Breast epithelium (tissue), 3 donors: Measurements from ENCODE around the gene VIPAS39.

Source experiments
- CTCF ChIP-seq, 3 donors: fragments of 450-650 bp; IDR thresholded peaks; one replicate each; pipeline ENCODE4 v1.5.1; 2016 to 2017; ENCODE audit warnings: antibody characterized with exemption in 3 of 3, mild to moderate bottlenecking in 3 of 3, moderate library complexity in 3 of 3
- POLR2AphosphoS5 ChIP-seq, 3 donors: sonication (generic); formaldehyde crosslinking; IDR thresholded peaks; one replicate each; pipeline ENCODE4 v1.6.1; 2017; ENCODE audit warnings: antibody characterized with exemption in 3 of 3

- no peak for TF ChIP-seq CTCF (IDR thresholded peaks at IDR 0.05)
- TF ChIP-seq POLR2AphosphoS5 (IDR thresholded peaks at IDR 0.05), result no peak
Measured at GRCh38 chr14:77469539-77469938, 12.1 kb upstream of the VIPAS39 start.
